MM.1S (cell line): ENCODE measurements around the gene CERT1.

Experiments used
- DNase-seq: peaks from one replicate; pipeline ENCODE4 v3.0.0-alpha.2; 2015
- H2AFZ ChIP-seq: fragments of 300-600 bp; sonication (generic); 2 replicates; pipeline ENCODE4 v1.6.0; 2016; ENCODE audit warnings: antibody characterized with exemption, low read length
- H3F3A ChIP-seq: fragments of 300-600 bp; sonication (generic); 2 replicates; pipeline ENCODE4 v1.6.1; 2016; ENCODE audit warnings: mild to moderate bottlenecking, antibody characterized with exemption, low read length, moderate library complexity, mixed read lengths; ENCODE audit not compliant: insufficient read depth
- H3K27ac ChIP-seq: fragments of 300-600 bp; sonication (generic); 2 replicates; pipeline ENCODE4 v1.5.1; 2016; ENCODE audit warnings: mild to moderate bottlenecking, low read length
- H3K27me3 ChIP-seq: fragments of 300-600 bp; sonication (generic); replicated peaks from 2 replicates; pipeline ENCODE4 v1.6.0; 2016; ENCODE audit warnings: low read length; ENCODE audit not compliant: insufficient read depth
- H3K36me3 ChIP-seq: fragments of 300-600 bp; sonication (generic); replicated peaks from 2 replicates; pipeline ENCODE4 v1.6.1; 2016; ENCODE audit warnings: mild to moderate bottlenecking, low read length, mixed read lengths; ENCODE audit not compliant: insufficient read depth
- H3K4me1 ChIP-seq: fragments of 300-600 bp; sonication (generic); 2 replicates; pipeline ENCODE4 v1.6.1; 2016; ENCODE audit warnings: low read length, mixed read lengths
- H3K4me2 ChIP-seq: fragments of 300-600 bp; sonication (generic); 2 replicates; pipeline ENCODE4 v1.6.0; 2016; ENCODE audit warnings: low read depth, low read length
- H3K4me3 ChIP-seq: fragments of 300-600 bp; sonication (generic); 2 replicates; pipeline ENCODE4 v1.5.1; 2016; ENCODE audit warnings: low read length, mixed read lengths
- H3K79me2 ChIP-seq: fragments of 300-600 bp; sonication (generic); 2 replicates; pipeline ENCODE4 v1.6.1; 2016; ENCODE audit warnings: mixed run types, low read length, mixed read lengths
- H3K9ac ChIP-seq: fragments of 300-600 bp; sonication (generic); 2 replicates; pipeline ENCODE4 v1.6.1; 2016; ENCODE audit warnings: low read length, mixed read lengths
- H3K9me2 ChIP-seq: fragments of 300-600 bp; sonication (generic); replicated peaks from 2 replicates; pipeline ENCODE4 v1.6.1; 2016; ENCODE audit warnings: mild to moderate bottlenecking, low read length, mixed read lengths; ENCODE audit not compliant: insufficient read depth
- H3K9me3 ChIP-seq: fragments of 300-600 bp; sonication (generic); replicated peaks from 2 replicates; pipeline ENCODE4 v1.6.1; 2016; ENCODE audit warnings: mild to moderate bottlenecking, low read length, mixed read lengths; ENCODE audit not compliant: insufficient read depth
- H4K20me1 ChIP-seq: fragments of 300-600 bp; sonication (generic); 2 replicates; pipeline ENCODE4 v1.6.1; 2016; ENCODE audit warnings: mild to moderate bottlenecking, low read length, moderate library complexity, mixed read lengths; ENCODE audit not compliant: insufficient read depth
- EZH2 ChIP-seq: fragments of 300-600 bp; sonication (generic); optimal IDR thresholded peaks from 2 replicates; pipeline ENCODE3; 2017; ENCODE audit warnings: low read depth, mild to moderate bottlenecking, antibody characterized with exemption, low read length, mixed read lengths
- EZH2phosphoT487 ChIP-seq: fragments of 300-600 bp; sonication (generic); IDR thresholded peaks from 2 replicates; pipeline ENCODE4 v1.6.1; 2018; ENCODE audit warnings: antibody characterized with exemption, low read length
- TF ChIP-seq, protein P1 (sequence below): fragments of 300-600 bp; sonication (generic); IDR thresholded peaks from 2 replicates; pipeline ENCODE4 v1.5.1; 2016; ENCODE audit warnings: antibody characterized with exemption, low read length, mixed read lengths

The CERT1 gene

DNA sequence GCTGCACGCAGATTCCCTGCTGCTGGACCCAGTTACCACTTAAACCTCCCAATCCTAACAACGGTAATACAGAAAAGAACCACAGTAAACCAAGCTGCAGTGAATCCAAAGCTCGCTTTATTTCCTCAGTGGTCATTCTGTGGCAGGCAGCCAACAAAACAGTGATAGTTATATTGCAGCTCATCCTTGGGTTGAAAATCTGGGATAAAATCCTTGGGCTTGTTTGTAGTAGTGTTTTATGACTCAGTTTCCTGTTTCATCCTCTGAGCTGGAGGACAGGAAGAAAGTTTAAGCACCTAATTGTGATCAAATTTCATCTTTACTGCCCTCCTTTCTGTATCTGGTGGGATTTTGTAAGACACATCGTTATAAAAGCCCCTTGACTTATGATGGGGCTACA, 143.0 kb downstream of the CERT1 start:
- Histone ChIP-seq H3K27ac (peak overlapping the region; percentile 92; the same call in 1 of the 2 replicates), H3K9me2 (no peaks in the 10 kb centered on the region), H2AFZ (no peak overlapping the region), H3K36me3 (no peaks in the 10 kb centered on the region), H4K20me1 (no peaks in the 10 kb centered on the region), H3K9me3 (no peaks in the 10 kb centered on the region), H3F3A (peaks cover 20% of the 10 kb centered on the region), H3K79me2 (no peaks in the 10 kb centered on the region), H3K4me1 (peaks cover 14% of the 10 kb centered on the region; the same call in 1 of the 2 replicates), H3K4me2 (no peak overlapping the region), H3K9ac (no peak overlapping the region), H3K4me3 (no peak overlapping the region), H3K27me3 (no peaks in the 10 kb centered on the region)
- TF ChIP-seq, protein P1, sequence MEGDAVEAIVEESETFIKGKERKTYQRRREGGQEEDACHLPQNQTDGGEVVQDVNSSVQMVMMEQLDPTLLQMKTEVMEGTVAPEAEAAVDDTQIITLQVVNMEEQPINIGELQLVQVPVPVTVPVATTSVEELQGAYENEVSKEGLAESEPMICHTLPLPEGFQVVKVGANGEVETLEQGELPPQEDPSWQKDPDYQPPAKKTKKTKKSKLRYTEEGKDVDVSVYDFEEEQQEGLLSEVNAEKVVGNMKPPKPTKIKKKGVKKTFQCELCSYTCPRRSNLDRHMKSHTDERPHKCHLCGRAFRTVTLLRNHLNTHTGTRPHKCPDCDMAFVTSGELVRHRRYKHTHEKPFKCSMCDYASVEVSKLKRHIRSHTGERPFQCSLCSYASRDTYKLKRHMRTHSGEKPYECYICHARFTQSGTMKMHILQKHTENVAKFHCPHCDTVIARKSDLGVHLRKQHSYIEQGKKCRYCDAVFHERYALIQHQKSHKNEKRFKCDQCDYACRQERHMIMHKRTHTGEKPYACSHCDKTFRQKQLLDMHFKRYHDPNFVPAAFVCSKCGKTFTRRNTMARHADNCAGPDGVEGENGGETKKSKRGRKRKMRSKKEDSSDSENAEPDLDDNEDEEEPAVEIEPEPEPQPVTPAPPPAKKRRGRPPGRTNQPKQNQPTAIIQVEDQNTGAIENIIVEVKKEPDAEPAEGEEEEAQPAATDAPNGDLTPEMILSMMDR, result no peak
- TF ChIP-seq EZH2phosphoT487 (no peak), EZH2 (no peak)
- no peak for DNase-seq

GRCh38 chr5:75367401-75367800, 144.0 kb downstream of the CERT1 start:
- peaks cover 14% of the 10 kb centered on the region; the same call in 1 of the 2 replicates for H3K4me1 ChIP-seq
- no peak for DNase-seq
- peak overlapping the region; percentile 92 for H3K27ac ChIP-seq
- no peaks in the 10 kb centered on the region for H3K27me3 ChIP-seq
- peak overlapping the region; percentile 79 for H3K4me2 ChIP-seq
- H3K9me2 ChIP-seq, result no peaks in the 10 kb centered on the region
- peak overlapping the region; percentile 48 for H2AFZ ChIP-seq
- H3K9me3 ChIP-seq, result no peaks in the 10 kb centered on the region
- H3K4me3 ChIP-seq, result peak overlapping the region; percentile 39
- H3K36me3 ChIP-seq, result no peaks in the 10 kb centered on the region
- H3F3A ChIP-seq, result peaks cover 20% of the 10 kb centered on the region
- no peaks in the 10 kb centered on the region for H4K20me1 ChIP-seq
- H3K9ac ChIP-seq, result peak overlapping the region; percentile 60
- H3K79me2 ChIP-seq, result no peaks in the 10 kb centered on the region
- no peak for TF ChIP-seq EZH2phosphoT487
- TF ChIP-seq, protein P1, result no peak

GRCh38 chr5:75366787-75367186, 144.6 kb downstream of the CERT1 start:
- Histone ChIP-seq H3K9ac (peak overlapping the region; percentile 60), H3K27me3 (no peaks in the 10 kb centered on the region), H3K9me3 (no peaks in the 10 kb centered on the region), H3K79me2 (no peaks in the 10 kb centered on the region), H4K20me1 (no peaks in the 10 kb centered on the region), H3K4me1 (peaks cover 14% of the 10 kb centered on the region; the same call in 1 of the 2 replicates), H3F3A (peaks cover 20% of the 10 kb centered on the region), H3K27ac (peak overlapping the region; percentile 92), H3K36me3 (no peaks in the 10 kb centered on the region), H3K4me3 (peak overlapping the region; percentile 39), H2AFZ (peak overlapping the region; percentile 48), H3K4me2 (peak overlapping the region; percentile 79), H3K9me2 (no peaks in the 10 kb centered on the region)
- TF ChIP-seq, protein P1, result no peak
- no peak for TF ChIP-seq EZH2
- TF ChIP-seq EZH2phosphoT487, result no peak
- DNase-seq, result peak; percentile 85
